ENCODE data around the gene RAB29. TPM values are rescaled to one million over a fixed set of nuclear protein-coding genes. Genes with fewer than 3 reads are reported as not detected.

Gene RAB29
- total RNA-seq, 2 donors from 2014 or later: 7.6 to 11.2 TPM

GRCh38 chr1:205811660-205812059, 36.4 kb upstream of the RAB29 start:
- H3K36me3 ChIP-seq (replicated peaks in 1 of 2; ENCODE audit: insufficient read depth in 1 of 2, low read depth in 2 of 2): no peaks in the 10 kb centered on the region
- peaks cover 66% of the 10 kb centered on the region for H3K4me1 ChIP-seq
- H3K27ac ChIP-seq: peak overlapping the region in 3 of 4 donors; percentile 89 to 93 (median 92)
- intact Hi-C loops (cut with DNase I): no loop called here
- no peaks in the 10 kb centered on the region for H3K27me3 ChIP-seq
- ATAC-seq (peak; percentile 30), DNase-seq (peak; percentile 62 to 81 (median 78))
- peak overlapping the region in 1 of 2 donors; percentile 76 for H3K4me3 ChIP-seq
- no peak for TF ChIP-seq CTCF (IDR thresholded peaks at IDR 0.05)
- peak in 1 of 3 donors; percentile 18 for TF ChIP-seq POLR2A (IDR thresholded peaks at IDR 0.05)
- WGBS, 2 donors: 10 to 15% methylated on average over 5 of the region's 5 CpGs
- no peaks in the 10 kb centered on the region for H3K9me3 ChIP-seq

- peaks cover 76% of the 10 kb centered on the region for H3K4me1 ChIP-seq
- DNase-seq (no peak), ATAC-seq (no peak)
- TF ChIP-seq CTCF (IDR thresholded peaks at IDR 0.05) (peak in 3 of 7 experiments; percentile 8 to 29 (median 17)), POLR2A (IDR thresholded peaks at IDR 0.05) (no peak)
- H3K27ac ChIP-seq: peak overlapping the region; percentile 27 to 93 (median 90)
- no peaks in the 10 kb centered on the region for H3K36me3 ChIP-seq (replicated peaks in 1 of 2; ENCODE audit: insufficient read depth in 1 of 2, low read depth in 2 of 2)
- H3K4me3 ChIP-seq: no peak overlapping the region
- no peaks in the 10 kb centered on the region for H3K27me3 ChIP-seq
- intact Hi-C loops (cut with DNase I): no loop called here
- H3K9me3 ChIP-seq: no peaks in the 10 kb centered on the region
- WGBS, 2 donors: 44% methylated on average over 12 of the region's 12 CpGs
Measured at GRCh38 chr1:205810448-205811157, 35.3 kb upstream of the RAB29 start.

- DNase-seq (peak; percentile 45 to 61 (median 47)), ATAC-seq (no peak)
- no peak for TF ChIP-seq POLR2A (IDR thresholded peaks at IDR 0.05)
- no peak for TF ChIP-seq CTCF (IDR thresholded peaks at IDR 0.05)
- Histone ChIP-seq H3K36me3 (replicated peaks in 1 of 2; ENCODE audit: insufficient read depth in 1 of 2, low read depth in 2 of 2) (no peaks in the 10 kb centered on the region), H3K4me3 (no peak overlapping the region), H3K9me3 (no peaks in the 10 kb centered on the region), H3K4me1 (peaks cover 82% of the 10 kb centered on the region), H3K27ac (peak overlapping the region in 3 of 4 donors; percentile 89 to 93 (median 92)), H3K27me3 (no peaks in the 10 kb centered on the region)
- 51 to 63% methylated on average over 14 of the region's 14 CpGs for WGBS, 2 donors
- intact Hi-C loops (cut with DNase I): loop anchor here (5.0 kb wide), 1 partner anchor 32 kb away; no protein-coding TSS in a partner anchor
Measured at GRCh38 chr1:205809942-205810345, 34.7 kb upstream of the RAB29 start.

- no peak for DNase-seq
- H3K36me3 ChIP-seq (replicated peaks in 1 of 2; ENCODE audit: insufficient read depth in 1 of 2, low read depth in 2 of 2): no peaks in the 10 kb centered on the region
- no peak for ATAC-seq
- WGBS, 2 donors: 24 to 29% methylated on average over 3 of the region's 3 CpGs
- TF ChIP-seq POLR2A (IDR thresholded peaks at IDR 0.05) (no peak), CTCF (IDR thresholded peaks at IDR 0.05) (no peak)
- peak overlapping the region in 3 of 4 donors; percentile 89 to 93 (median 92) for H3K27ac ChIP-seq
- peaks cover 87% of the 10 kb centered on the region for H3K4me1 ChIP-seq
- no peaks in the 10 kb centered on the region for H3K9me3 ChIP-seq
- intact Hi-C loops (cut with DNase I): loop anchor here (5.0 kb wide), 1 partner anchor 33 kb away; no protein-coding TSS in a partner anchor
- no peaks in the 10 kb centered on the region for H3K27me3 ChIP-seq
- H3K4me3 ChIP-seq: no peak overlapping the region
Measured at GRCh38 chr1:205809469-205809868, 34.2 kb upstream of the RAB29 start.

Data from body of pancreas (tissue), 4 donors.